IMR-90 (cell line): ENCODE measurements around the gene TMEM121B. TPM values are rescaled to one million over a fixed set of nuclear protein-coding genes. Genes with fewer than 3 reads are reported as not detected.

Experiments
- ATAC-seq: fragments of 200-7000 bp; cut with Tn5 transposase; 2 replicates; pipeline ENCODE4 v1.9.1; 2020; ENCODE audit warnings: low read depth, mild to moderate bottlenecking, moderate library complexity
- BruUV-seq: library from RNA; stranded (reverse); fragments of 400-500 nt; replicated peaks from 2 replicates; lab custom pipeline; 2021; lab: Mats Ljungman, UMichigan
- CTCF ChIA-PET: fragments of 300-600 bp; formaldehyde crosslinking; extraction: SDS; loops from one replicate; lab custom pipeline; 2021; ENCODE audit warnings: antibody characterized with exemption; lab: Yijun Ruan, JAX
- POLR2A ChIA-PET: fragments of 300-600 bp; sonication (Branson Sonifier 250); formaldehyde crosslinking; loops from one replicate; lab custom pipeline; 2022; ENCODE audit warnings: antibody characterized with exemption; ENCODE audit not compliant: unreplicated experiment; lab: Charles Lee
- DNase-seq: peaks from one replicate; pipeline ENCODE4 v3.0.0; 2013
- H2AFZ ChIP-seq: replicated peaks from 2 replicates; pipeline ENCODE3; 2013; ENCODE audit warnings: low read length, mild to moderate bottlenecking; ENCODE audit not compliant: poor library complexity
- H2AK5ac ChIP-seq: 2 replicates; pipeline ENCODE4 v1.6.1; 2013; ENCODE audit warnings: low read depth, low read length, inconsistent platforms
- H2AK9ac ChIP-seq: replicated peaks from 2 replicates; pipeline ENCODE3; 2013; ENCODE audit warnings: mild to moderate bottlenecking, low read depth, low read length, moderate library complexity; ENCODE audit not compliant: poor library complexity
- H2BK120ac ChIP-seq: 2 replicates; pipeline ENCODE4 v1.6.1; 2013; ENCODE audit warnings: low read depth, low read length, inconsistent platforms
- H2BK15ac ChIP-seq: 3 replicates; pipeline ENCODE4 v1.6.1; 2013; ENCODE audit warnings: low read depth, low read length, inconsistent platforms
- H2BK20ac ChIP-seq: 2 replicates; pipeline ENCODE4 v1.6.1; 2013; ENCODE audit warnings: low read depth, mild to moderate bottlenecking, inconsistent platforms, low read length, moderate library complexity
- H2BK5ac ChIP-seq: 2 replicates; pipeline ENCODE4 v1.6.1; 2013; ENCODE audit warnings: mild to moderate bottlenecking, low read depth, low read length, inconsistent platforms; ENCODE audit not compliant: poor library complexity, severe bottlenecking
- H3K14ac ChIP-seq: replicated peaks from 2 replicates; pipeline ENCODE4 v1.6.1; 2013; ENCODE audit warnings: low read depth, low read length, inconsistent platforms
- H3K18ac ChIP-seq: 2 replicates; pipeline ENCODE4 v1.6.1; 2013; ENCODE audit warnings: low read depth, low read length, control low read depth
- H3K23ac ChIP-seq: 2 replicates; pipeline ENCODE4 v1.6.1; 2013; ENCODE audit warnings: low read depth, low read length, inconsistent platforms
- H3K27ac ChIP-seq: 2 replicates; pipeline ENCODE4 v1.5.1; 2013; ENCODE audit warnings: mild to moderate bottlenecking, control low read depth, low read length; ENCODE audit not compliant: insufficient read depth
- H3K27me3 ChIP-seq: 2 replicates; pipeline ENCODE4 v1.6.1; 2013; ENCODE audit warnings: low read length; ENCODE audit not compliant: control insufficient read depth, insufficient read depth
- H3K36me3 ChIP-seq: 2 replicates; pipeline ENCODE4 v1.6.1; 2013; ENCODE audit warnings: low read length, mixed read lengths; ENCODE audit not compliant: control insufficient read depth, insufficient read depth
- H3K4ac ChIP-seq: 2 replicates; pipeline ENCODE4 v1.6.1; 2013; ENCODE audit warnings: low read depth, low read length, inconsistent platforms
- H3K4me1 ChIP-seq: 2 replicates; pipeline ENCODE4 v1.6.1; 2013; ENCODE audit warnings: low read length, mixed read lengths; ENCODE audit not compliant: control insufficient read depth, insufficient read depth
- H3K4me2 ChIP-seq: 2 replicates; pipeline ENCODE4 v1.6.1; 2013; ENCODE audit warnings: low read depth, mild to moderate bottlenecking, control low read depth, low read length, moderate library complexity
- H3K4me3 ChIP-seq: 2 replicates; pipeline ENCODE4 v1.5.1; 2013; ENCODE audit warnings: low read depth, mild to moderate bottlenecking, control low read depth, low read length, moderate library complexity; ENCODE audit not compliant: insufficient read depth
- H3K56ac ChIP-seq: 2 replicates; pipeline ENCODE4 v1.6.1; 2013; ENCODE audit warnings: low read length, inconsistent platforms; ENCODE audit not compliant: insufficient read depth; ENCODE audit errors: extremely low read depth
- H3K79me1 ChIP-seq, 2 experiments: 2 replicates each; pipeline ENCODE4 v1.6.1; 2013; ENCODE audit warnings: low read length in 2 of 2, inconsistent platforms in 1 of 2, low read depth in 1 of 2
- H3K9ac ChIP-seq: 2 replicates; pipeline ENCODE4 v1.6.1; 2013; ENCODE audit warnings: low read depth, low read length, control low read depth
- H3K9me1 ChIP-seq: 2 replicates; pipeline ENCODE4 v1.6.1; 2013; ENCODE audit warnings: low read length, inconsistent platforms; ENCODE audit not compliant: insufficient read depth
- H3K9me3 ChIP-seq: 2 replicates; pipeline ENCODE4 v1.6.1; 2013; ENCODE audit warnings: low read length; ENCODE audit not compliant: control insufficient read depth, insufficient read depth
- H4K20me1 ChIP-seq: 2 replicates; pipeline ENCODE4 v1.6.1; 2013; ENCODE audit warnings: low read length, inconsistent platforms; ENCODE audit not compliant: insufficient read depth
- H4K5ac ChIP-seq: 2 replicates; pipeline ENCODE4 v1.6.1; 2013; ENCODE audit warnings: mild to moderate bottlenecking, low read depth, low read length, control low read depth
- H4K8ac ChIP-seq, 2 experiments: 2 replicates each; pipeline ENCODE4 v1.6.1; 2013; ENCODE audit warnings: low read depth in 2 of 2, low read length in 2 of 2, control low read depth in 1 of 2, inconsistent platforms in 1 of 2
- H4K91ac ChIP-seq: 2 replicates; pipeline ENCODE4 v1.6.1; 2013; ENCODE audit warnings: low read depth, low read length, inconsistent platforms; ENCODE audit not compliant: insufficient read depth
- CHD1 ChIP-seq: IDR thresholded peaks from 2 replicates; pipeline ENCODE4 v1.6.1; 2012; ENCODE audit warnings: low read depth, low read length, improper control_type of control experiment
- FOS ChIP-seq: fragments of 150-350 bp; IDR thresholded peaks from 2 replicates; pipeline ENCODE4 v1.6.1; 2016; ENCODE audit warnings: low read depth, low read length
- MAFK ChIP-seq: IDR thresholded peaks from 2 replicates; pipeline ENCODE4 v1.6.1; 2012; ENCODE audit warnings: low read depth, low read length, improper control_type of control experiment
- MXI1 ChIP-seq: IDR thresholded peaks from 2 replicates; pipeline ENCODE4 v1.6.1; 2012; ENCODE audit warnings: low read depth, mild to moderate bottlenecking, low read length, moderate library complexity, borderline replicate concordance
- POLR2A ChIP-seq: IDR thresholded peaks from 2 replicates; pipeline ENCODE4 v1.6.1; 2012; ENCODE audit warnings: mild to moderate bottlenecking, low read depth, low read length
- RAD21 ChIP-seq: IDR thresholded peaks from 2 replicates; pipeline ENCODE4 v1.6.1; 2012; ENCODE audit warnings: low read length, improper control_type of control experiment
- WGBS, 2 experiments: methylation state at CpG; one replicate each; pipeline versions ENCODE4 v1.1.5 to v1.1.7; 2013; ENCODE audit warnings: missing lambda C conversion rate in 2 of 2; ENCODE audit not compliant: insufficient read length in 1 of 2; ENCODE audit errors: extremely low coverage in 2 of 2; 5-methylcytosine and 5-hydroxymethylcytosine counted together
- dilution Hi-C: fragments of 300-500 bp; cut with HindIII; formaldehyde crosslinking; loops from one replicate; pipeline ENCODE4 v1.14.3; 2018; ENCODE audit warnings: low sequenced_read_pairs; ENCODE audit not compliant: unreplicated experiment
- in situ Hi-C: fragments of 300-500 bp; cut with MboI; formaldehyde crosslinking; loops from 3 replicates; pipeline ENCODE4 v1.14.3; 2019; ENCODE audit warnings: low sequenced_read_pairs, inconsistent platforms, mixed read lengths
- intact Hi-C: fragments of 100-400 bp; cut with micrococcal nuclease; formaldehyde crosslinking; loops from 2 replicates; pipeline ENCODE4 v1.10.0; 2022
- polyA plus RNA-seq, 3 experiments: library from polyadenylated mRNA; depleted of rRNA; stranded (reverse); fragments of >200 nt; gene quantifications; 2 replicates each; pipeline ENCODE4 v1.2.3, GENCODE V29; 2012; ENCODE audit warnings: low replicate concordance in 1 of 3
- total RNA-seq: library from RNA; depleted of rRNA; stranded (reverse); fragments of >200 nt; gene quantifications from 2 replicates; pipeline ENCODE4 v1.2.3, GENCODE V29; 2012
- TF ChIP-seq, protein P1 (sequence below): conservative IDR thresholded peaks from 2 replicates; pipeline ENCODE4 v1.5.1; 2012; ENCODE audit warnings: mild to moderate bottlenecking, low read depth, low read length, improper control_type of control experiment
- TF ChIP-seq, protein P2 (sequence below): fragments of 150-350 bp; IDR thresholded peaks from 2 replicates; pipeline ENCODE4 v1.6.1; 2016; ENCODE audit warnings: low read depth, mild to moderate bottlenecking, low read length, moderate library complexity, borderline replicate concordance

TMEM121B gene
- total and polyA plus RNA-seq, 2 of the 4 experiments (the other 2 are of a cell fraction): under 0.01 to 0.29 TPM

DNA sequence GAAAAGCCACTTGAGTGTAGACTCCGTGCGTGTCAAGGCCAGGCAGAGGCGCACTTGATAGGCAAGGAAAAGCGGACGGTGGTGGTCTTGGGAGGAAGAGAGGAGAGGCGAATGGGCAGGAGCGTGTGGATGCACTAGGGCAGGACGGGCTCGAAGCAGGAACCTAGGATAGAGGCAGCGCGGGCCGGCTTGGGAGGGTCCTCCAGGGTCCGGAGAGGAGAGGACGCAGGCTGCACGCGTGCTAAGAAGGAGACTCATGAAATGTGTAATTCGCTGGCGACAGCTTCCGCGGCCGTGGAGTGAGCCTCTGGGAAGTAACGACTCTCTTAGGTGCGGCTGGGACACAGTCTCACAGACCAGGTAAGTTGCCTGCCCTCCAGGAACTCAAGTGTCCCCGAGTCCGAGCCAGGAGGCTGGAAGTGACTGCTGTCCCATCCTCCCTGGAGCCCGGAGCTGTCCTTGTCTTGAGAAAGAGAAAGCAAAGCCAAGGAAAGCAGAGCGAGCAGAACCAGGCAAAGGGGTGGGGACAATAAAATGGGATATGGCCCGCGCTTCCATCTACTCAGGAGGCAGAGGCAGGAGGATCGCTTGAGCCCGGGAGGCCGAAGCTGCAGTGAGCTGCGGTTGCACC, 37.2 kb downstream of the TMEM121B start (continued):
- TF ChIP-seq MAFK: no peak

DNA sequence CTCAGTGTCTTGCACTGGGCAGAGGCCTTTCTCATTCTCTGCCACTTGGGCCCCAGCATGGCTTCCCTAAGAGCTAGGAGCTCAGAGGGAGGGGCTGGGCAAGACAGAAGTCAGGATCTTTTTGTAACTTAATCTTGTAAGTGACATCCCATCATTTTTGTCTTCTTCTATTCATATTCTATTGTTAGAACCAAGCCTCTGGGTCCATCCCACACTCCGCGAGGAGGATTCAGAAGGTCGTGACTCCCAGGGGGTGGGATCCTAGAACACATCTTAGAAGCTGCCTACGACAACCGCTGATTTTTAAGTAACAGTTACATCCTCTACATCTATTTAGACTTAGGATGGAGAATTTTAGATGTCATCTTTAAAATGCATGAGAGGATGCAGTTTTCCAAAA, 37.9 kb downstream of the TMEM121B start:
- Histone ChIP-seq H3K23ac (no peak overlapping the region), H3K18ac (no peak overlapping the region), H4K5ac (no peak overlapping the region), H3K79me1 (peaks cover 4 to 35% of the 10 kb centered on the region in 2 experiments; a peak in 3 of 4 replicates), H3K9me1 (peaks cover 10% of the 10 kb centered on the region), H3K36me3 (no peaks in the 10 kb centered on the region), H2AK5ac (no peak overlapping the region), H2AK9ac (no peak overlapping the region), H4K8ac (no peak overlapping the region), H3K27me3 (no peaks in the 10 kb centered on the region), H2AFZ (no peak overlapping the region), H3K4me1 (peaks cover 15% of the 10 kb centered on the region), H4K91ac (no peak overlapping the region), H3K56ac (no peak overlapping the region), H3K4ac (no peak overlapping the region), H2BK20ac (no peak overlapping the region), H3K9ac (no peak overlapping the region), H2BK120ac (no peak overlapping the region), H3K27ac (no peak overlapping the region), H2BK5ac (no peak overlapping the region), H3K14ac (no peak overlapping the region), H3K9me3 (no peaks in the 10 kb centered on the region), H3K4me3 (no peak overlapping the region), H2BK15ac (no peak overlapping the region), H3K4me2 (no peak overlapping the region), H4K20me1 (peaks cover 22% of the 10 kb centered on the region)
- intact Hi-C loops: no loop called here
- ATAC-seq (no peak), DNase-seq (no peak)
- ChIA-PET POLR2A (no interaction called here), CTCF (no interaction called here)
- dilution Hi-C loops: no loop called here
- WGBS, 2 experiments: no CpG with 5 or more reads among the region's 5 CpGs
- in situ Hi-C loops: loop anchor here (25.0 kb wide), 1 partner anchor 729 kb away; no protein-coding TSS in a partner anchor
- no TSS peak for BruUV-seq
- no peak for TF ChIP-seq RAD21
- no peak for TF ChIP-seq POLR2A
- TF ChIP-seq MXI1: no peak
- TF ChIP-seq CHD1: no peak
- TF ChIP-seq FOS: no peak
- TF ChIP-seq, protein P1, sequence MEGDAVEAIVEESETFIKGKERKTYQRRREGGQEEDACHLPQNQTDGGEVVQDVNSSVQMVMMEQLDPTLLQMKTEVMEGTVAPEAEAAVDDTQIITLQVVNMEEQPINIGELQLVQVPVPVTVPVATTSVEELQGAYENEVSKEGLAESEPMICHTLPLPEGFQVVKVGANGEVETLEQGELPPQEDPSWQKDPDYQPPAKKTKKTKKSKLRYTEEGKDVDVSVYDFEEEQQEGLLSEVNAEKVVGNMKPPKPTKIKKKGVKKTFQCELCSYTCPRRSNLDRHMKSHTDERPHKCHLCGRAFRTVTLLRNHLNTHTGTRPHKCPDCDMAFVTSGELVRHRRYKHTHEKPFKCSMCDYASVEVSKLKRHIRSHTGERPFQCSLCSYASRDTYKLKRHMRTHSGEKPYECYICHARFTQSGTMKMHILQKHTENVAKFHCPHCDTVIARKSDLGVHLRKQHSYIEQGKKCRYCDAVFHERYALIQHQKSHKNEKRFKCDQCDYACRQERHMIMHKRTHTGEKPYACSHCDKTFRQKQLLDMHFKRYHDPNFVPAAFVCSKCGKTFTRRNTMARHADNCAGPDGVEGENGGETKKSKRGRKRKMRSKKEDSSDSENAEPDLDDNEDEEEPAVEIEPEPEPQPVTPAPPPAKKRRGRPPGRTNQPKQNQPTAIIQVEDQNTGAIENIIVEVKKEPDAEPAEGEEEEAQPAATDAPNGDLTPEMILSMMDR: no peak
- TF ChIP-seq, protein P2, sequence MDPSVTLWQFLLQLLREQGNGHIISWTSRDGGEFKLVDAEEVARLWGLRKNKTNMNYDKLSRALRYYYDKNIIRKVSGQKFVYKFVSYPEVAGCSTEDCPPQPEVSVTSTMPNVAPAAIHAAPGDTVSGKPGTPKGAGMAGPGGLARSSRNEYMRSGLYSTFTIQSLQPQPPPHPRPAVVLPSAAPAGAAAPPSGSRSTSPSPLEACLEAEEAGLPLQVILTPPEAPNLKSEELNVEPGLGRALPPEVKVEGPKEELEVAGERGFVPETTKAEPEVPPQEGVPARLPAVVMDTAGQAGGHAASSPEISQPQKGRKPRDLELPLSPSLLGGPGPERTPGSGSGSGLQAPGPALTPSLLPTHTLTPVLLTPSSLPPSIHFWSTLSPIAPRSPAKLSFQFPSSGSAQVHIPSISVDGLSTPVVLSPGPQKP: no peak
